Neuron (in vitro differentiated cells): ENCODE measurements around the gene KIF19.
"Not testable (repeated sequence)": the region's sequence is repeated elsewhere in the genome, so short reads cannot be mapped to it uniquely, and the experiment has no call there.

ENCODE experiments used
- H2AFZ ChIP-seq: one replicate; pipeline ENCODE4 v1.6.1; 2013; ENCODE audit warnings: low read depth, mild to moderate bottlenecking, inconsistent platforms, low read length, moderate library complexity
- H3K27me3 ChIP-seq: one replicate; pipeline ENCODE4 v1.6.1; 2013; ENCODE audit warnings: low read length; ENCODE audit not compliant: insufficient read depth
- H3K36me3 ChIP-seq: one replicate; pipeline ENCODE4 v1.6.1; 2013; ENCODE audit warnings: low read length; ENCODE audit not compliant: insufficient read depth
- H3K4me1 ChIP-seq: one replicate; pipeline ENCODE4 v1.6.1; 2013; ENCODE audit warnings: low read length; ENCODE audit not compliant: insufficient read depth
- H3K4me3 ChIP-seq: 2 replicates; pipeline ENCODE4 v1.5.1; 2013; ENCODE audit warnings: mild to moderate bottlenecking, low read length, moderate library complexity
- H3K9me3 ChIP-seq: one replicate; pipeline ENCODE4 v1.6.1; 2013; ENCODE audit warnings: low read length

Gene KIF19

GRCh38 chr17:74325743-74326379 is at the start of gene KIF19:
TSS of gene KIF19 (plus strand) at chr17:74326226. CDS start at chr17:74326350, 124 bp downstream.
- Histone ChIP-seq H3K27me3 (peaks cover 61% of the 10 kb centered on the region), H3K4me3 (peak within 1 kb of the TSS; percentile 8), H3K4me1 (peaks cover 12% of the 10 kb centered on the region), H3K36me3 (no peaks in the 10 kb centered on the region), H2AFZ (no peak within 1 kb of the TSS), H3K9me3 (no peaks in the 10 kb centered on the region)

- H3K4me3 ChIP-seq, result no peak overlapping the region
- peaks cover 55% of the 10 kb centered on the region for H3K4me1 ChIP-seq
These were observed 49.5 kb upstream of the KIF19 start for GRCh38 chr17:74276541-74277009.

GRCh38 chr17:74277935-74278334 is 48.1 kb upstream of the KIF19 start:
- Histone ChIP-seq H3K4me3 (no peak overlapping the region), H3K4me1 (peaks cover 42% of the 10 kb centered on the region), H3K36me3 (no peaks in the 10 kb centered on the region), H3K9me3 (no peaks in the 10 kb centered on the region), H3K27me3 (no peaks in the 10 kb centered on the region), H2AFZ (no peak overlapping the region)

More at GRCh38 chr17:74276541-74277009, 49.5 kb upstream of the KIF19 start:
- Histone ChIP-seq H2AFZ (no peak overlapping the region), H3K9me3 (no peaks in the 10 kb centered on the region), H3K27me3 (no peaks in the 10 kb centered on the region), H3K36me3 (no peaks in the 10 kb centered on the region)

GRCh38 chr17:74279617-74280016 is 46.4 kb upstream of the KIF19 start:
- H3K36me3 ChIP-seq, H2AFZ ChIP-seq, H3K4me3 ChIP-seq, H3K9me3 ChIP-seq, H3K27me3 ChIP-seq: not testable (repeated sequence)
- H3K4me1 ChIP-seq, result peaks cover 29% of the 10 kb centered on the region

GRCh38 chr17:74280093-74280513 is 45.9 kb upstream of the KIF19 start:
- Histone ChIP-seq H3K27me3 (no peaks in the 10 kb centered on the region), H2AFZ (no peak overlapping the region), H3K4me1 (peaks cover 27% of the 10 kb centered on the region), H3K4me3 (no peak overlapping the region), H3K9me3 (no peaks in the 10 kb centered on the region), H3K36me3 (no peaks in the 10 kb centered on the region)

- Histone ChIP-seq H3K4me1 (peaks cover 15% of the 10 kb centered on the region), H3K27me3 (no peaks in the 10 kb centered on the region), H3K36me3 (no peaks in the 10 kb centered on the region), H3K9me3 (no peaks in the 10 kb centered on the region), H3K4me3 (no peak overlapping the region), H2AFZ (no peak overlapping the region)
These were observed 44.2 kb upstream of the KIF19 start for GRCh38 chr17:74281799-74282198.

- H3K27me3 ChIP-seq, H3K4me3 ChIP-seq, H2AFZ ChIP-seq, H3K36me3 ChIP-seq, H3K9me3 ChIP-seq: not testable (repeated sequence)
- H3K4me1 ChIP-seq, result peaks cover 11% of the 10 kb centered on the region
These were observed 43.8 kb upstream of the KIF19 start for GRCh38 chr17:74282274-74282586.

- Histone ChIP-seq H3K9me3 (no peaks in the 10 kb centered on the region), H3K27me3 (no peaks in the 10 kb centered on the region), H3K4me3 (no peak overlapping the region), H3K4me1 (peaks cover 5% of the 10 kb centered on the region), H3K36me3 (no peaks in the 10 kb centered on the region), H2AFZ (no peak overlapping the region)
These were observed 43.2 kb upstream of the KIF19 start for GRCh38 chr17:74282587-74283370.

GRCh38 chr17:74283371-74283673 is 42.7 kb upstream of the KIF19 start:
- Histone ChIP-seq H3K9me3 (no peaks in the 10 kb centered on the region), H3K4me1 (peaks cover 3% of the 10 kb centered on the region), H3K36me3 (no peaks in the 10 kb centered on the region), H3K4me3 (no peak overlapping the region), H3K27me3 (no peaks in the 10 kb centered on the region), H2AFZ (no peak overlapping the region)

GRCh38 chr17:74287031-74287602 is 38.9 kb upstream of the KIF19 start:
- Histone ChIP-seq H3K27me3 (no peaks in the 10 kb centered on the region), H2AFZ (no peak overlapping the region), H3K4me3 (no peak overlapping the region), H3K4me1 (peaks cover 11% of the 10 kb centered on the region), H3K9me3 (no peaks in the 10 kb centered on the region), H3K36me3 (no peaks in the 10 kb centered on the region)

GRCh38 chr17:74288785-74289184 is 37.2 kb upstream of the KIF19 start:
- Histone ChIP-seq H3K36me3 (no peaks in the 10 kb centered on the region), H3K27me3 (no peaks in the 10 kb centered on the region), H2AFZ (no peak overlapping the region), H3K4me3 (no peak overlapping the region), H3K9me3 (no peaks in the 10 kb centered on the region), H3K4me1 (peaks cover 11% of the 10 kb centered on the region)

- Histone ChIP-seq H3K4me1 (peaks cover 11% of the 10 kb centered on the region), H3K4me3 (no peak overlapping the region), H3K27me3 (no peaks in the 10 kb centered on the region), H3K9me3 (no peaks in the 10 kb centered on the region), H2AFZ (no peak overlapping the region), H3K36me3 (no peaks in the 10 kb centered on the region)
These were observed 36.3 kb upstream of the KIF19 start for GRCh38 chr17:74289688-74290087.

- Histone ChIP-seq H3K36me3 (no peaks in the 10 kb centered on the region), H3K27me3 (no peaks in the 10 kb centered on the region), H3K9me3 (no peaks in the 10 kb centered on the region), H2AFZ (no peak overlapping the region), H3K4me3 (no peak overlapping the region), H3K4me1 (peaks cover 7% of the 10 kb centered on the region)
These were observed 35.7 kb upstream of the KIF19 start for GRCh38 chr17:74290340-74290739.
